K562 (cell line): ENCODE data around the gene CBX2. TPM values are rescaled to one million over a fixed set of nuclear protein-coding genes. Genes with fewer than 3 reads are reported as not detected.

ENCODE experiments used
- ATAC-seq: fragments of 200-7000 bp; cut with Tn5 transposase; 3 replicates; pipeline ENCODE4 v1.9.1; 2020; ENCODE audit warnings: moderate library complexity
- BruUV-seq: library from RNA; stranded (reverse); fragments of 400-500 nt; replicated peaks from 2 replicates; lab custom pipeline; 2021; lab: Mats Ljungman, UMichigan
- CTCF ChIA-PET: fragments of 300-600 bp; formaldehyde crosslinking; extraction: SDS; loops from one replicate; lab custom pipeline; 2021; ENCODE audit warnings: low intra/inter-chr PET ratio; lab: Yijun Ruan, JAX
- POLR2A ChIA-PET: fragments of 300-600, 350-650 bp; sonication (Branson Sonifier 250); formaldehyde crosslinking; extraction: SDS; loops from one replicate; lab custom pipeline; 2021; ENCODE audit warnings: antibody characterized with exemption, inconsistent platforms; lab: Yijun Ruan, JAX
- DNase-seq, 4 experiments: peaks; one replicate each; pipeline versions ENCODE4 v3.0.0 to v3.0.0-alpha.2; 2011 to 2018; ENCODE audit warnings: low spot score in 3 of 4, mixed read lengths in 3 of 4; ENCODE audit errors: extremely low read depth in 1 of 4
- FAIRE-seq: peaks from 2 replicates; lab custom pipeline; 2011; peaks lifted over from hg19 to GRCh38; lab: Jason Lieb, UNC
- H2AFZ ChIP-seq: 2 replicates; pipeline ENCODE4 v1.6.0; 2011; ENCODE audit warnings: low read depth, low read length, control low read depth, inconsistent platforms
- H3K27ac ChIP-seq: fragments of 200-600 bp; 3 replicates; pipeline ENCODE4 v1.8.0; 2011; ENCODE audit warnings: low read depth, mild to moderate bottlenecking, control low read depth, inconsistent platforms, low read length, moderate library complexity, mixed read lengths; ENCODE audit errors: extremely low read depth
- H3K27me3 ChIP-seq, 2 experiments: fragments of 300-600 bp in 1 of 2; 2 replicates in 1 of 2; 3 replicates in 1 of 2; pipeline versions ENCODE4 v1.6.0 to v1.8.0; 2011; ENCODE audit warnings: inconsistent platforms in 2 of 2, low read length in 2 of 2, mild to moderate bottlenecking in 1 of 2, mixed read lengths in 1 of 2, moderate library complexity in 1 of 2; ENCODE audit not compliant: control insufficient read depth in 2 of 2, insufficient read depth in 2 of 2
- H3K36me3 ChIP-seq: fragments of 300-600 bp; 3 replicates; pipeline ENCODE4 v1.8.0; 2011; ENCODE audit warnings: mild to moderate bottlenecking, low read length, inconsistent platforms; ENCODE audit not compliant: control insufficient read depth, insufficient read depth
- H3K4me1 ChIP-seq, 2 experiments: fragments of 200-600 bp in 1 of 2; replicated peaks in 1 of 2; 2 replicates in 1 of 2; 3 replicates in 1 of 2; pipeline versions ENCODE4 v1.5.1 to v1.8.0; 2011; ENCODE audit warnings: inconsistent platforms in 2 of 2, low read length in 2 of 2, mild to moderate bottlenecking in 1 of 2, mixed read lengths in 1 of 2, moderate library complexity in 1 of 2; ENCODE audit not compliant: control insufficient read depth in 2 of 2, insufficient read depth in 2 of 2
- H3K4me2 ChIP-seq: 2 replicates; pipeline ENCODE4 v1.6.1; 2011; ENCODE audit warnings: low read length, control low read depth, inconsistent platforms, mixed read lengths; ENCODE audit not compliant: insufficient read depth
- H3K4me3 ChIP-seq: fragments of 200-600 bp; sonication (generic), shearing (Covaris generic); 2 replicates; pipeline ENCODE4 v1.5.1; 2016; ENCODE audit warnings: control low read depth, inconsistent platforms
- H3K79me2 ChIP-seq: fragments of 200-600 bp; 3 replicates; pipeline ENCODE4 v1.8.0; 2011; ENCODE audit warnings: low read length, inconsistent platforms; ENCODE audit not compliant: control insufficient read depth, insufficient read depth
- H3K9ac ChIP-seq, 2 experiments: 2 replicates each; pipeline versions ENCODE4 v1.6.0 to v1.6.1; 2011; ENCODE audit warnings: low read depth in 2 of 2, low read length in 2 of 2, control low read depth in 1 of 2, inconsistent platforms in 1 of 2, mild to moderate bottlenecking in 1 of 2, mixed read lengths in 1 of 2; ENCODE audit not compliant: insufficient read depth in 1 of 2
- H3K9me1 ChIP-seq: one replicate; pipeline ENCODE4 v1.6.0; 2011; ENCODE audit warnings: inconsistent platforms, mild to moderate bottlenecking, low read length, moderate library complexity; ENCODE audit not compliant: control insufficient read depth, insufficient read depth
- H3K9me3 ChIP-seq: replicated peaks from 2 replicates; pipeline ENCODE4 v1.5.1; 2011; ENCODE audit warnings: low read depth, low read length, inconsistent platforms; ENCODE audit not compliant: control insufficient read depth, insufficient read depth
- H4K20me1 ChIP-seq: replicated peaks from 2 replicates; pipeline ENCODE4 v1.6.1; 2011; ENCODE audit warnings: low read length, inconsistent platforms, mixed read lengths; ENCODE audit not compliant: control insufficient read depth, insufficient read depth
- HNRNPH1 ChIP-seq: fragments of 200-400 bp; formaldehyde crosslinking; optimal IDR thresholded peaks from 2 replicates; pipeline ENCODE3; 2017; ENCODE audit warnings: low read depth, mild to moderate bottlenecking, low read length, moderate library complexity
- TCF7 ChIP-seq: sonication (generic); IDR thresholded peaks from 2 replicates; pipeline ENCODE4 v1.6.1; 2016; ENCODE audit warnings: antibody characterized with exemption, borderline replicate concordance
- TRIM28 ChIP-seq: fragments of 450-650 bp; IDR thresholded peaks from 2 replicates; pipeline ENCODE4 v1.6.1; 2017
- WGBS: fragments of 100-300 bp; shearing (Covaris generic); methylation state at CpG from one replicate; pipeline ENCODE4 v1.1.6; 2016; ENCODE audit warnings: low coverage, mixed read lengths; ENCODE audit not compliant: insufficient coverage; ENCODE audit errors: missing lambda C conversion rate; 5-methylcytosine and 5-hydroxymethylcytosine counted together
- in situ Hi-C: fragments of 300-500 bp; cut with MboI; formaldehyde crosslinking; loops from 4 replicates; pipeline ENCODE4 v1.15.0; 2018; ENCODE audit warnings: inconsistent platforms, mixed read lengths
- intact Hi-C: fragments of 100-400 bp; cut with micrococcal nuclease; formaldehyde crosslinking; loops from 2 replicates; pipeline ENCODE4 v1.14.2; 2022
- polyA plus RNA-seq, 8 experiments: library from polyadenylated mRNA; depleted of rRNA in 4 of 8; stranded (reverse) in 5 of 8; unstranded in 3 of 8; fragments of >200 nt; fragmentation: Nextera tagmentation in 2 of 8; fragmentation: Illumina TruSeq in 1 of 8; extraction: Ambion mirVana in 2 of 8; extraction: Trizol in 1 of 8; gene quantifications; 2 replicates each; pipeline versions ENCODE4 v1.2.1 to v1.2.3, GENCODE V29; 2011 to 2014; ENCODE audit warnings: inconsistent platforms in 1 of 8, missing spikeins in 1 of 8
- total RNA-seq, 7 experiments: library from RNA; depleted of rRNA in 6 of 7; stranded (reverse); fragments of >200 nt in 6 of 7; fragmentation: Illumina TruSeq in 2 of 7; extraction: Trizol in 2 of 7; gene quantifications; 2 replicates each; pipeline versions ENCODE4 v1.2.1 to v1.2.3, GENCODE V29; 2011 to 2021; ENCODE audit warnings: low replicate concordance in 1 of 7

CBX2 gene
- total and polyA plus RNA-seq, 9 of the 15 experiments (the other 6 are each of a cell fraction or from before 2014, with no cell fraction given), result 0.66 to 26.9 (median 13.9) TPM

DNA sequence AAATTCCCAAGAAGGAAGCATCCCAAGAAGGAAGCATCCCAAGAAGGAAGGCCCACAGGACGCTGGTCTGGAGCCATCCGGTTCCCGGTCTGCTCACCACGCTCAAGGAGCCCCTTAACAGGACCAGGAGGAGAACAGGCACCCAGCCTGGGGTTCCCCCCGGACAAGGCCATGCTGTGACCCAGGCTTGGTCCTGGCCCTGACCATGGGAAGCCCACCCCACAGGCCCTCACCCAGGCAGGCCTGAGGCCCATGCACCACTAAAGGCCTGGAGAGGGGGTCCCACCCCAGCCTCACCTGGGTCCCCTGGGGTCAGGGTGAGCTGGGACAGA lies 47.5 kb upstream of the CBX2 start:
- no peak overlapping the region for H3K27ac ChIP-seq
- ATAC-seq (no peak), DNase-seq (no peak), FAIRE-seq (no peak)
- WGBS, result 40% methylated on average over 1 of the region's 5 CpGs
- ChIA-PET POLR2A (no interaction called here), CTCF (no interaction called here)
- H2AFZ ChIP-seq, result no peak overlapping the region
- H3K79me2 ChIP-seq, result no peaks in the 10 kb centered on the region
- peaks cover 1 to 7% of the 10 kb centered on the region in 2 experiments; a peak in 2 of 5 replicates for H3K27me3 ChIP-seq
- intact Hi-C loops, result no loop called here
- H4K20me1 ChIP-seq, result no peaks in the 10 kb centered on the region
- H3K4me1 ChIP-seq, result peaks cover 4 to 36% of the 10 kb centered on the region in 2 experiments; a peak in 3 of 5 replicates
- H3K9ac ChIP-seq, result no peak overlapping the region
- no peaks in the 10 kb centered on the region for H3K9me3 ChIP-seq
- H3K36me3 ChIP-seq, result no peaks in the 10 kb centered on the region
- BruUV-seq, result no TSS peak
- H3K9me1 ChIP-seq, result no peaks in the 10 kb centered on the region
- no peak overlapping the region for H3K4me3 ChIP-seq
- H3K4me2 ChIP-seq, result no peak overlapping the region
- TF ChIP-seq TRIM28 (no peak), HNRNPH1 (no peak)
- in situ Hi-C loops, result no loop called here

DNA sequence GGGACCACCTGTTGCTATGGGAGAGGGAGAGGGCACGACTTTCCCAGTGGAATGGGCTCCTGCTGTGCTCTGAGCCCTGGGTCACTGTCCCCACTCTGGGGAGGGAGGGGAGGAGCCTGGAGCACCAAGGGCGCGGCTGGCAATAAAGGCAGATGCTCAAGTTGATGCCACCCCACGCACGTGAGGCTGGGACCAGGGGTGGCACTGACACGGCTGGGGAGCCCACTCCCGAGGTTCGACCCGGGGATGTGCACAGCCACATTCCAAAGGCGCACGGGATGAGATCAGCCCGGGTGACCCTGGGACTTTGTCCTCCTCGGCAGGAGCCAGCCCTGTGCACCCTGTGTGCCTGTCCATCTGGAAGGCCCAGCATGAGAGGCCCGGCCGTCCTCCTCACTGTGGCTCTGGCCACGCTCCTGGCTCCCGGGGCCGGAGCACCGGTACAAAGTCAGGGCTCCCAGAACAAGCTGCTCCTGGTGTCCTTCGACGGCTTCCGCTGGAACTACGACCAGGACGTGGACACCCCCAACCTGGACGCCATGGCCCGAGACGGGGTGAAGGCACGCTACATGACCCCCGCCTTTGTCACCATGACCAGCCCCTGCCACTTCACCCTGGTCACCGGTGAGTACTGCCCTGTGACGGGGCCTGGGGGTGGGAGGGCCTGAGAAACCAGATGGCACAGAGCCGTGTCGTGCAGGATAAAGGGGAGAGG lies 47.0 kb upstream of the CBX2 start, which contains the start of gene ENPP7:
ENPP7 (plus strand) TSS at position 175 of the 715 bp plus-strand sequence; CDS start at position 372, 197 bp downstream.
- peaks cover 2 to 11% of the 10 kb centered on the region in 2 experiments; a peak in 2 of 5 replicates for H3K27me3 ChIP-seq
- no peaks in the 10 kb centered on the region for H4K20me1 ChIP-seq
- TF ChIP-seq TCF7, result no peak
- no peak within 1 kb of the TSS for H3K4me2 ChIP-seq
- H3K9me1 ChIP-seq, result no peaks in the 10 kb centered on the region
- POLR2A ChIA-PET, result no interaction called here
- CTCF ChIA-PET, result no interaction called here
- 45% methylated on average over 20 of the region's 33 CpGs for WGBS
- intact Hi-C loops (no loop called here), in situ Hi-C loops (no loop called here)
- no TSS peak for BruUV-seq
- H3K79me2 ChIP-seq, result no peaks in the 10 kb centered on the region
- no peak within 1 kb of the TSS for H3K27ac ChIP-seq
- no peak within 1 kb of the TSS for H2AFZ ChIP-seq
- no peak within 1 kb of the TSS for H3K9ac ChIP-seq
- H3K36me3 ChIP-seq, result no peaks in the 10 kb centered on the region
- ATAC-seq, result no peak
- no peak within 1 kb of the TSS for H3K4me3 ChIP-seq
- H3K9me3 ChIP-seq, result no peaks in the 10 kb centered on the region
- no peak for FAIRE-seq
- no peak for DNase-seq
- peaks cover 4 to 36% of the 10 kb centered on the region in 2 experiments; a peak in 3 of 5 replicates for H3K4me1 ChIP-seq
